Colonic mucosa (tissue), 4 donors: Measurements from ENCODE around the gene MSH3. TPM values are rescaled to one million over a fixed set of nuclear protein-coding genes. Genes with fewer than 3 reads are reported as not detected.

Source experiments
- DNase-seq: peaks from one replicate; pipeline ENCODE4 v3.0.0-alpha.2; 2020
- H3K27ac ChIP-seq: fragments of 200-600 bp; one replicate; pipeline ENCODE4 v1.8.0; 2021
- H3K27me3 ChIP-seq: fragments of 200-600 bp; one replicate; pipeline ENCODE4 v1.8.0; 2021
- H3K36me3 ChIP-seq: fragments of 200-600 bp; one replicate; pipeline ENCODE4 v1.8.0; 2021
- H3K4me1 ChIP-seq: fragments of 200-600 bp; one replicate; pipeline ENCODE4 v1.8.0; 2021; ENCODE audit warnings: mild to moderate bottlenecking
- H3K4me3 ChIP-seq: fragments of 200-600 bp; one replicate; pipeline ENCODE4 v1.8.0; 2021
- H3K9ac ChIP-seq, 2 donors: one replicate each; pipeline ENCODE4 v1.7.0; 2013; ENCODE audit warnings: control low read depth in 2 of 2, low read depth in 2 of 2, low read length in 2 of 2
- H3K9me3 ChIP-seq: fragments of 200-600 bp; one replicate; pipeline ENCODE4 v1.8.0; 2021
- CTCF ChIP-seq: fragments of 200-600 bp; IDR thresholded peaks from one replicate; pipeline ENCODE4 v1.8.0; 2022; ENCODE audit warnings: antibody characterized with exemption, mild to moderate bottlenecking
- intact Hi-C: fragments of 100-400 bp; cut with DNase I; formaldehyde crosslinking; loops from one replicate; pipeline ENCODE4 v1.14.1; 2022
- total RNA-seq, 2 donors: library from RNA; stranded (reverse); fragmentation: NEBNext Ultra II Directional in 1 of 2; extraction: Animal tissue kit (Norgen Biotek cat#: 25700) in 1 of 2; gene quantifications; one replicate each; pipeline ENCODE4 v1.2.1, GENCODE V29; 2021
- donor health status: healthy.
- donor health status: DM: no; HTN: no; CAD: no.
- donor health status: DM: no; HTN: no; CAD: no.

The MSH3 gene
- total RNA-seq, 2 donors from 2014 or later: 15.1 to 16.3 TPM

- H3K9ac ChIP-seq: no peak overlapping the region
- H3K27ac ChIP-seq: no peak overlapping the region
- H3K4me3 ChIP-seq: no peak overlapping the region
- intact Hi-C loops: no loop called here
- no peak for TF ChIP-seq CTCF
- DNase-seq: no peak
- H3K4me1 ChIP-seq: no peaks in the 10 kb centered on the region
- H3K9me3 ChIP-seq: no peaks in the 10 kb centered on the region
- H3K27me3 ChIP-seq: no peaks in the 10 kb centered on the region
- no peaks in the 10 kb centered on the region for H3K36me3 ChIP-seq
Measured at GRCh38 chr5:80762573-80762972, 108.1 kb downstream of the MSH3 start.

- H3K4me1 ChIP-seq: no peaks in the 10 kb centered on the region
- intact Hi-C loops: no loop called here
- H3K9ac ChIP-seq: no peak overlapping the region
- no peak for DNase-seq
- H3K9me3 ChIP-seq: no peaks in the 10 kb centered on the region
- no peaks in the 10 kb centered on the region for H3K36me3 ChIP-seq
- TF ChIP-seq CTCF: no peak
- no peaks in the 10 kb centered on the region for H3K27me3 ChIP-seq
- no peak overlapping the region for H3K4me3 ChIP-seq
- H3K27ac ChIP-seq: no peak overlapping the region
Measured at GRCh38 chr5:80763211-80763610, 108.8 kb downstream of the MSH3 start.

- Histone ChIP-seq H3K4me3 (no peak overlapping the region), H3K4me1 (no peaks in the 10 kb centered on the region), H3K9ac (no peak overlapping the region), H3K27me3 (no peaks in the 10 kb centered on the region), H3K9me3 (no peaks in the 10 kb centered on the region), H3K27ac (no peak overlapping the region), H3K36me3 (no peaks in the 10 kb centered on the region)
- intact Hi-C loops: no loop called here
- TF ChIP-seq CTCF: no peak
- no peak for DNase-seq
Measured at GRCh38 chr5:80763873-80764647, 109.6 kb downstream of the MSH3 start.

- Histone ChIP-seq H3K4me1 (no peaks in the 10 kb centered on the region), H3K36me3 (no peaks in the 10 kb centered on the region), H3K27me3 (no peaks in the 10 kb centered on the region), H3K4me3 (no peak overlapping the region), H3K9me3 (no peaks in the 10 kb centered on the region), H3K27ac (no peak overlapping the region), H3K9ac (no peak overlapping the region)
- intact Hi-C loops: no loop called here
- TF ChIP-seq CTCF: no peak
- DNase-seq: no peak
Measured at GRCh38 chr5:80764786-80765185, 110.3 kb downstream of the MSH3 start.

GRCh38 chr5:80777347-80778287 is 123.2 kb downstream of the MSH3 start:
- Histone ChIP-seq H3K27me3 (no peaks in the 10 kb centered on the region), H3K4me1 (no peaks in the 10 kb centered on the region), H3K9ac (no peak overlapping the region), H3K36me3 (no peaks in the 10 kb centered on the region), H3K27ac (no peak overlapping the region), H3K4me3 (no peak overlapping the region), H3K9me3 (no peaks in the 10 kb centered on the region)
- no peak for TF ChIP-seq CTCF
- DNase-seq: no peak
- intact Hi-C loops: no loop called here
